Measurements from ENCODE around the gene RHOC.
"Not testable (repeated sequence)": the region's sequence is repeated elsewhere in the genome, so short reads cannot be mapped to it uniquely, and the experiment has no call there.

RHOC gene

GRCh38 chr1:112723511-112723839 is 16.5 kb upstream of the RHOC start:
- TF ChIP-seq CTCF (IDR thresholded peaks at IDR 0.05) = no peak
- Mint-ChIP-seq H3K36me3 (ENCODE audit: low read depth) (no peaks in the 10 kb centered on the region), H3K4me3 (peak overlapping the region; percentile 56), H3K9me3 (no peaks in the 10 kb centered on the region), H3K4me1 (peaks cover 45% of the 10 kb centered on the region), H3K27me3 (ENCODE audit: low read depth, poor library complexity) (peaks cover 33% of the 10 kb centered on the region), H3K27ac (peak overlapping the region; percentile 23)
- no peak for DNase-seq

GRCh38 chr1:112722601-112723510 is 15.9 kb upstream of the RHOC start:
- Mint-ChIP-seq H3K36me3 (ENCODE audit: low read depth) (no peaks in the 10 kb centered on the region), H3K27me3 (ENCODE audit: low read depth, poor library complexity) (peaks cover 39% of the 10 kb centered on the region), H3K4me3 (peak overlapping the region; percentile 77), H3K27ac (peak overlapping the region; percentile 48), H3K9me3 (no peaks in the 10 kb centered on the region), H3K4me1 (peaks cover 47% of the 10 kb centered on the region)
- no peak for TF ChIP-seq CTCF (IDR thresholded peaks at IDR 0.05)
- peak; percentile 59 for DNase-seq

GRCh38 chr1:112721966-112722524 is 15.1 kb upstream of the RHOC start:
- Mint-ChIP-seq H3K4me3 (peak overlapping the region; percentile 77), H3K27me3 (ENCODE audit: low read depth, poor library complexity) (peaks cover 47% of the 10 kb centered on the region), H3K36me3 (ENCODE audit: low read depth) (no peaks in the 10 kb centered on the region), H3K27ac (peak overlapping the region; percentile 93), H3K9me3 (no peaks in the 10 kb centered on the region), H3K4me1 (peaks cover 46% of the 10 kb centered on the region)
- DNase-seq = no peak
- TF ChIP-seq CTCF (IDR thresholded peaks at IDR 0.05) = no peak

DNA sequence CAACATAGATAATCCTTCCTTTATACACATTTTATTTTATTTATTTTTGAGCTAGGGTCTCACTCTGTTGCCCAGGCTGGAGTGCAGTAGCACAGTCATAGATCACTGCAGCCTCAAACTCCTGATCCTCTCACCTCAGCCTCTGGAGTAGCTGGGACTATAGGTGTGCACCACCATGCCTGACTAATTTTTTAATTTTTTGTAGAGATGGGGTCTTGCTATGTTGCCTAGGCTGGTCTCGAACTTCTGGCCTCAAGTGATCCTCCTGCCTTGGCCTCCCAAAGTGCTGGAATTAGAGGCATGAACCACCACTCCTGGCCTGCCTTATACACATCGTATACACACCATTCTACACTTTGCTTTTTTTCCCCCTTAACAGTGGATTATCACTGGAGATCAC is 14.4 kb upstream of the RHOC start:
- not testable (repeated sequence) for H3K9me3 Mint-ChIP-seq; DNase-seq; H3K4me3 Mint-ChIP-seq; H3K36me3 Mint-ChIP-seq (ENCODE audit: low read depth); H3K27ac Mint-ChIP-seq
- Mint-ChIP-seq H3K27me3 (ENCODE audit: low read depth, poor library complexity) (peaks cover 45% of the 10 kb centered on the region), H3K4me1 (peaks cover 46% of the 10 kb centered on the region)

DNA sequence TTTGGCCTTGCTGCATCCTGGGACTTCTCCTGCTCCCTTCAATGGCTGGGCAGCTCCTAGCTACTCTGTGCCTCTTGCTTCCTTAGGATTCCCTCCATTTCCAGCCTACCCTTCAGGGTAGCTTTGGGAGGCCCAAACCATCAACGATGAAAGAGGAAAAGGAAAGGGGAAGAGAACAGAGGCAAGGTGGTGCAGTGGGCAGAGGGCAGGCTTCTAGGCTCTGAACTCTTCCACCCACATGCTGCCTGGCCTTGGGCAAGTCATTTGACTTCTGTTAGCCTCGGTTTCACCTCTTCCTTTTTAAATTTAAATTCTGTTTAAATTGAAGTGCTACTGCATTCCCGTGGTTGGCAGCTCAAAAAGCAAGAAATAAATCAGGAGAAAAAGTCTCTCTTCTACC is 13.9 kb upstream of the RHOC start:
- no peak for TF ChIP-seq CTCF (IDR thresholded peaks at IDR 0.05)
- no peaks in the 10 kb centered on the region for H3K9me3 Mint-ChIP-seq
- peaks cover 46% of the 10 kb centered on the region for H3K4me1 Mint-ChIP-seq
- peaks cover 49% of the 10 kb centered on the region for H3K27me3 Mint-ChIP-seq (ENCODE audit: low read depth, poor library complexity)
- no peak overlapping the region for H3K27ac Mint-ChIP-seq
- no peaks in the 10 kb centered on the region for H3K36me3 Mint-ChIP-seq (ENCODE audit: low read depth)
- no peak for DNase-seq
- no peak overlapping the region for H3K4me3 Mint-ChIP-seq

DNA sequence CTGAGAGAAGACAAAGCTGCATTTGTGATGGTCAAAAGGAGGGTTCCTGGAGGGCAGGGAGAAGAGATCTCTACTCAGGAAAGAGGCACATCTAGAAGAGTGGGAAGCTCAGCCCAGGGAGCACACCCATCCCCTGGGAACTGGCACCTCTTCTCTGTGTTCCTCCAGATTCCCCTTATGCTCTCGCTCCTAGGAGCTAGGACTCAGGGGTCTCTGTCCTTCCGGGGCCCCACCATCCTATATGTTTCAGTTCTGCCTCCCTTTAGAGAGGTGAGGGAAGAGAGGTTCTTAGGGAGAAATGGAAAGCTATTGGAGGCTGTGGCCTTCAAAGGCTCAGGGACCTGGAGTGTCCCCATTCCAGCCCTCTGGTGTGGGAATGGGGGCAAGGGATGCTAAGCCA is 12.8 kb upstream of the RHOC start:
- TF ChIP-seq CTCF (IDR thresholded peaks at IDR 0.05) = no peak
- Mint-ChIP-seq H3K4me3 (no peak overlapping the region), H3K9me3 (no peaks in the 10 kb centered on the region), H3K36me3 (ENCODE audit: low read depth) (no peaks in the 10 kb centered on the region), H3K4me1 (peaks cover 47% of the 10 kb centered on the region), H3K27me3 (ENCODE audit: low read depth, poor library complexity) (peaks cover 53% of the 10 kb centered on the region), H3K27ac (no peak overlapping the region)
- no peak for DNase-seq

Data from nephron progenitor cell (in vitro differentiated cells).